Measurements from ENCODE around the gene ZBTB25. TPM values are rescaled to one million over a fixed set of nuclear protein-coding genes. Genes with fewer than 3 reads are reported as not detected.

The ZBTB25 gene
- total RNA-seq, 1 experiment from 2014 or later: 6.0 TPM

DNA sequence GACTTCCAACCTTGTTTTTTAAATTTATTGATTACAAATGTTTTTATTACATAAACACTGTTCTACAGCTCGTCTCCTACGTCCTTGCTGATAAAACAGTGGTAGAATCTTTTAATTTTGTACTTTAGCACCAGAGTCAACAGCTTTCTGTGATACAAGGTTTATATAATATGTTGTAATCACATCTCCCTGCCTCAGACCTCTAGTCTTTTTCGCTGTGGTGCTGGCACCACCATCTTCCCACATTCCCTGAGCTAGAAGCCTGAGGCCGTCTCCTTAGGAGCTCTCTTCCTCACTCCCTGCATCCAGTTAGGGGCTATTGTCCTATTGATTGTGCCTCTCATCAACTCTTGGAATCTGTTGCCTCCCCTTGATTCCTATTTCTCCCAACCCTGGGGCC lies 98.3 kb downstream of the ZBTB25 start:
- DNase-seq (ENCODE audit: low read depth): no peak

DNA sequence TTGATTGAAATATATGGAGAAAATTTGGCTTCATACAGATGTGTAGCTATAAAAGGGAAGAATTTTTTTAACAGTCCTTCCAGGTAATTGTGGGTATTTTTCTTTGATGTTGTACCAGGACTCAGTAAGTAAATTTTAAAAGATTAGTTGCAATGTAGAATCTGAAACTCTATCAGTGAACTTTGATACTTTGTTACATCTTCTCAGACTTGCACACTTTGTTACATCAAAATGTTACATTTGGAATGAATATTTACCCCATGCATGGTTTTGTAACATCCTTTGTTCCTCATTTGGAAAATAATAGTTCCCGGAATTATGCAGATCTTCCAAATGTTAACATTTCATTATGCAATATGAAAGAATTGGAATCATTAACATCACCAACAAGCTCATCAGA lies 101.7 kb downstream of the ZBTB25 start:
- DNase-seq (ENCODE audit: low read depth): no peak

DNA sequence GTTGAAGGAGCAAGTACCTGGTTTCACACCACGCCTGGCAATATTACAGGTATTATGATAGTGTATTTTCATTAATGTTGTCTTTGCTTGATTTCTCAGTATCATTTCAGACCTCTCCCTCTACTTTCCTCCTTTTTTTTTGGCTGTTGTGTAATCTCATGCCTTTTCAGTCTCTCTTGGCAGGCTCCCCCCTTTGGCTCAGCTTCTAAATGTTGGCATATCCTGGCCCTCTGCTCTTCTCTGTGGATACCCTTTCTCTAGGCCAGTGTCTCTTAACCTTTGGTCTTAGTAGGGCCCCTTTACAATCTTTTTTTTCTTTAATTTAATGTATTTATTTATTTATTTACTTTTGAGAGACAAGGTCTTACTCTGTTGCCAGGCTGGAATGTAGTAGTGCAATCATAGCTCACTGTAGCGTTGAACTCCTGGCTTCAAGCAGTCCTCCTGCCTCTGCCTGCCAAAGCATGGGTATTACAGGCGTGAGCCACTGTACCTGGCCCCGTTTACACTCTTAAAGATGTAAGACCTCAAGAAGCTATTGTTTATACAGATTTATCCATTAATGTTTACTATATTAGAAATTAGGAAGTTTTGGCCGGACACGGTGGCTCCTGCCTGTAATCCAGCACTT lies 102.7 kb downstream of the ZBTB25 start:
- DNase-seq (ENCODE audit: low read depth): no peak

Small RNAs within 50 kb of the gene (small RNA-seq; reads per million reads assigned to genes)
- not detected for gene AL049869.4

Other genes with a start within 250 kb of the ZBTB25 start
- 0.10 TPM in 1 of 2 replicates, not detected in the other for gene ESR2, start 209.5 kb downstream of the ZBTB25 start, total RNA-seq (2014; rRNA removed; shearing (Covaris generic))
- gene MTHFD1, start 115.5 kb downstream of the ZBTB25 start, total RNA-seq (2014; rRNA removed; shearing (Covaris generic)): 61.7 and 74.4 TPM in 2 replicates
- 1.1 TPM in 2 replicates for gene AKAP5, start 38.3 kb downstream of the ZBTB25 start, total RNA-seq (2014; rRNA removed; shearing (Covaris generic))
- 19.7 and 21.3 TPM in 2 replicates for gene ZBTB1, start 932 bp upstream of the ZBTB25 start, total RNA-seq (2014; rRNA removed; shearing (Covaris generic))
- 3.0 and 3.6 TPM in 2 replicates for gene HSPA2, start 36.9 kb upstream of the ZBTB25 start, total RNA-seq (2014; rRNA removed; shearing (Covaris generic))
- 0.11 TPM in 1 of 2 replicates, not detected in the other for gene PPP1R36, start 46.1 kb upstream of the ZBTB25 start, total RNA-seq (2014; rRNA removed; shearing (Covaris generic))
- gene PLEKHG3, start 200.6 kb upstream of the ZBTB25 start, total RNA-seq (2014; rRNA removed; shearing (Covaris generic)): 23.5 and 27.9 TPM in 2 replicates